HT1080 (cell line): Measurements from ENCODE around the gene FN1. TPM values are rescaled to one million over a fixed set of nuclear protein-coding genes. Genes with fewer than 3 reads are reported as not detected.
A peak's percentile ranks its signal among the peaks of the same experiment; 100 is the strongest.

ENCODE experiments used
- DNase-seq: peaks from one replicate; pipeline ENCODE4 v3.0.0-alpha.2; 2015; ENCODE audit warnings: low read depth
- polyA plus RNA-seq, 2 experiments: library from polyadenylated mRNA; depleted of rRNA; stranded (reverse); fragments of >200 nt; gene quantifications; 2 replicates each; pipeline ENCODE4 v1.2.3, GENCODE V29; 2015
- total RNA-seq: library from RNA; depleted of rRNA; stranded (reverse); fragments of >200 nt; shearing (Covaris generic); gene quantifications from 2 replicates; pipeline ENCODE4 v1.2.3, GENCODE V29; 2014; rRNA removed

The FN1 gene
- total RNA-seq: 228 and 266 TPM in 2 replicates
- 106 and 136 TPM in 2 replicates for polyA plus RNA-seq (2015; cell fraction: cytosol; rRNA removed)
- polyA plus RNA-seq (2015; cell fraction: nucleus; rRNA removed): 3,659 and 4,053 TPM in 2 replicates

GRCh38 chr2:215435870-215436704 is at the start of gene FN1:
FN1 (minus strand) TSS chr2:215436068; CDS start chr2:215435802, 266 bp downstream.
- peak; percentile 97 for DNase-seq

GRCh38 chr2:215485032-215485431 is 49.2 kb upstream of the FN1 start:
- no peak for DNase-seq

GRCh38 chr2:215484570-215484969 is 48.7 kb upstream of the FN1 start:
- DNase-seq: no peak

DNA sequence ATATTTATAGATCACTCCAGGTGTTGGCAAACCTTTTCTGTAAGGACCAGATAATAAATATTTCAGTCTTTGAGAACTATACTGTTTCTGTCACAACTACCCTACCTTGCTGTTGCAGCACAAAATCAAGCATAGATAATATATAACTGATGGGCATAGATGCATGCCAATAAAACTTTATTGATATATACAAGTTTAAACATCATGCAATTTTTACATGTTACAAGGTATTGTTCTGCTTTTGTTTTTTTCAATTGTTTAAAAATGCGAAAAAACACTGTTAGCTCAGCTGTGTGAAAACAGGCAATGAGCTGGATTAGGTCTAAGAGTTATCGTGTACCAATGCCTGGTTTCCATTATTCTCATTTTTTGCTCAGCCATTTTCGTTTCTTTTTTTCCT is 47.6 kb upstream of the FN1 start:
- no peak for DNase-seq

GRCh38 chr2:215479536-215480240 is 43.8 kb upstream of the FN1 start:
- no peak for DNase-seq

DNA sequence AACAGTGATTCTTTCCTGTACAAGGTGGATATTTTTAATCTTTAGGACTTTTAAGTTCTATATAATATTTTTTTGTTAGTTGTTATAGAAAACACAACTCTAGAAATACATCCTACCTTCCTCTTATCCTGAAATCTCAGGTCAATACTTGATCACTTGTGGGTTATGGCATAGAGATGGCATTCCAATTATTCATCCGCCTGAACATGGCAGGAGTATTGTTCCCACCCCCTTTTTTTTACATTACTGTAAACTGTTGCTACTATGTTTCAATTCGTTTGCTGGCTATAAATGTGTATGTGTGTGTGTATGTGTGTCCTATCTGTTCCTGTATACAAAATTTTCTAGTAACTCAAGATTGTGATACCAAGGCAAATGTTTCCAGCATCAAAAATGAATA is 43.3 kb upstream of the FN1 start:
- no peak for DNase-seq

- no peak for DNase-seq
Measured at GRCh38 chr2:215476424-215476823, 40.6 kb upstream of the FN1 start.

DNA sequence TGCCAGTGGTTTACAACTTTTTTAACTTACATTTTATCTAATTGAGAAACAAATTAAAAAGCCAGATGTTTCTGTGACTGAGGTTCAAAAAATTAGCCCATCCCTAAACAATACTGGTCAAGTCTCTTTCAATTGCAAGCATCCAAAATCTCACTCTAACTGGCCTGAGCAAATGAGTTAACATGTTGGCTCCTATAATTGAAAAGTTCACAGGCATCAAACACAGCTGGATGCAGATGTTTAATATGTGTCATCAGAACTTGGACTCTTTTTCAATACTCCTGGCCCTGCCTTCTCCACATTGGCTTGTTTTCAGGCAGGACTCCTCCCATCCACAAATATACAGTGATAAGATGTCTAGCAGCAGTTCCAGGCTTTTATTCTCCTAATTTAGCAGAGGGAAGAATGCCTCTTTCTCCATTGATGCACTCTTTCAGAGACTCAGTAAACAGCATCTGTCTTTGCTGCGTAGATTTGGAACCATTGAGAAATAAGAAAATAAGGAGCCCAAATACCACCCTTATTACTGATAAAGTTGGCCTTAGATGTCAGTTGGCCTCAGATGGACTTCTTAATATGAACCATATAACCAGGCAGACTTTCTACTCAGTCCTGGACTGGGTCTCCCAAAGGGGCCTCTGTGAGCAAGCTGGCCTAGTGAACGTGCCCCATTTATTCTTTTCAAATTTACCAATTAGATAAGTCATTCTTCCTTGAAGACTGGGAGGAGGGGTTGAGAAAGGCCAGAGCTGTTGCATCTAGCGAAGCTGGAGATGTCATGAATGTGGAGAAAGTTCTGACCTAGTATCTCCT is 30.4 kb upstream of the FN1 start:
- DNase-seq: no peak

- DNase-seq: peak; percentile 13
Measured at GRCh38 chr2:215465256-215465655, 29.4 kb upstream of the FN1 start.

DNA sequence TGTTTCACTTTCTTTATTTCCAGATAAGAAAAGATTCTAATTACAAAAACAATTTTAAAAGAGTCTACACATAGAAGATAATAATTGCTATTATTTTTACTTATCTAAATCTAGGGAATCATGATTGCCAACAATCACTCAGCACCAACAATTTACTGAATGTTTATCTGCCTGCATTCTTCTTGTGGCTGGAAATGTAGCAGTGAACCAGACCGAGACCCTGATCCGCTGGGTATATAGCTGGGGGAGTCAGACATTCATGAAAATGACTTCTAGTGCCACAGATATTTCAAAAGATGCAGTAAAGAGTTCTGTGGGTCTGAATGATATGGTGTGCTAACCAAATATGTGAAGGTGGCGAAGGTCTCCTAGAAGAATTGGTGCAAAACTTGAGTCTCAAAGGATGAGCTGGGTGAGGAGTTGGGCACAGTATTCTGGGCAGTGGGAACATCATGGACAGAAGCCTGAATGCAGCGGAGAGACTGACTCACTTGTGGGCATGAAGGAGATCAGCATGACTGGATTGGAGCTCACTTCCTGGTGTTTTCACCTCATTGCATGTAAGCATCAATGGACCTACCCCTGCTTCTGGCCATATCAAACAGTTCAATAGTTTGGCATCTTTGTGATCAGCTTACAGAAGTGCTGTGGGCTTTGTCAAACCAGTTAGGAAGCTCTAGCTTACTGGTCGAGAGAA is 26.1 kb upstream of the FN1 start:
- peak; percentile 41 for DNase-seq

DNA sequence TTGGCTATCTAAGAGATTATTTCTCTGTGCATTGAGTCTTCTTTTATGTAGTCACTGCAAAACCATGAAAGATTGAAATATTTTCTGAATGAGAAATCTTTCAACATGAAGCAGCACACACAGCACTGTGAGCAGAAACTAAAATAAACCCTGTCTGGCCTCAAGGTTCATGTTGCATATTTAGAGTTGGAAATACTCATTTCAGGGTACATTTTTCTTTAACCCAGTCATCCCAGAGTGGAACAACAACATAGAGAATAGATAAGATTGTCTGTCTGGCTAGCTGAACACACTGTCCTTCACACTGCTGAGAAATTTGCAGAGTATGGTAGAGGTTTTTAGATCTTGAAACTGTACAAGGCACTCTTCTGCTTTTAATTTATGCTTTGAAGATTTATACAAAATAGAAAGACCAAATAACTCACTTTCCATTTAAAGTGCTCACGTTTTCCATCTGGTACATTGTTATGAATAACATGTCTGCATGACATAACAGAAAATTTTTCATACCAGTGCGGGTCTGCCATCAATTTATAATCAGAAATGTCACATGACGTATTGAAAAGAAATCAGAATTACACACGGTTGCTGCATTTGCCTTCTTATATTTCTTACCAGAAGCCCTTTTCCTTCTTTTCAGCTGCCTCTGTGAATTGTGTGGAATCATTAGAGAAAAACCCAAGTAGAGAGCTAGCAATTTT is 25.0 kb upstream of the FN1 start:
- peak; percentile 69 for DNase-seq

DNA sequence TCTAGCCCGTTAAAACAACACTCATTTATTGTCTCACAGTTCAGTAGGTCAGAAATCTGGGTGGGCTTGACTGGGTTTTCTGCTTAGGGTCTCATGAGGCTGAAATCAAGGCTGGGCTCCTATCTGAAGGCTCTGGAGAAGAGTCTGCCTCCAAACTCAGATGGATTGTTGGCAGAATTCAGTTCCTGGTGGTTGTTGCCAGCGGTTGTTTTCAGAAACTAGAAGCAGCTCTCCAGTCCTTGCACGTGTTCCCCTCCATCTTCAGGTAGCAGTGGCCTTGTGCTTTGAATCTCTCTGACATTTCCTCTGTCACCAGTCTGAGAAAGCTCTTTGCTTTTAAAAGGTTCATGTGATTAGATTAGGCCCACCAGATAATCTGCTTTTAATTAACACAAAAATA is 20.1 kb upstream of the FN1 start:
- DNase-seq: no peak

DNA sequence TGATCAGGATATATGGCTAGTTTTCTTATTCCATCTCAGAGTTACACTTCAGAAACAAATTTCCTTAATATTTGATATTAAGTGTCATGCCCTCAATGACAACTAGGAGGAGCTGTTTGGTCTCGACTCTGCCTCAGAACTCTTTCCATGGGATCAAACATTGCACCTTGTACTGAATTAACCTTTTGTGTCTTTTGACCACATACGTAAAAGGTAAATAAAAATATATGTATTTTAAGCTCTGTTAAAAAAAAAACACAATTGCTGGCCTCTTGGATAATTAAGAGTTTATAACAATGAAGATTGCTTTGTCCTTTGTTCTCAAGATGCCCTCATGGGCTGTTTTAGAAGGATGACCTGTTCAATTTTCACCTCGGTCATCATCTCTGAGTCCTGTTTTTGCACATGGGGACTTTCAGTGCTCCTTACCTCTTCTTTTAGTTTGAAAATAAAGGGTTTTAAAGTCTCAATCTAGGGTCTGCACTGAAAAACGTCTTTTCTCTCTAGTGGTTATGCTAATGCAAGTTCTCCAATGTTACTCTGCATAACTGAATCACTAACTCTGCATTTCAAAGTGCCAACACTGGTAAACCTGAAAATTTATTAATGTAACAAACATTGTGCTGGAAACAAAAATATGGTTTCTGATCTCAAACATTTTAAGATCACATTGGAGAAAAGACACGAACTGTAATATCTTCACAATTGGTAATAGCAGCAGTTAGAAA is 18.8 kb upstream of the FN1 start:
- DNase-seq: peak; percentile 37

GRCh38 chr2:215452725-215453124 is 16.9 kb upstream of the FN1 start:
- no peak for DNase-seq

DNA sequence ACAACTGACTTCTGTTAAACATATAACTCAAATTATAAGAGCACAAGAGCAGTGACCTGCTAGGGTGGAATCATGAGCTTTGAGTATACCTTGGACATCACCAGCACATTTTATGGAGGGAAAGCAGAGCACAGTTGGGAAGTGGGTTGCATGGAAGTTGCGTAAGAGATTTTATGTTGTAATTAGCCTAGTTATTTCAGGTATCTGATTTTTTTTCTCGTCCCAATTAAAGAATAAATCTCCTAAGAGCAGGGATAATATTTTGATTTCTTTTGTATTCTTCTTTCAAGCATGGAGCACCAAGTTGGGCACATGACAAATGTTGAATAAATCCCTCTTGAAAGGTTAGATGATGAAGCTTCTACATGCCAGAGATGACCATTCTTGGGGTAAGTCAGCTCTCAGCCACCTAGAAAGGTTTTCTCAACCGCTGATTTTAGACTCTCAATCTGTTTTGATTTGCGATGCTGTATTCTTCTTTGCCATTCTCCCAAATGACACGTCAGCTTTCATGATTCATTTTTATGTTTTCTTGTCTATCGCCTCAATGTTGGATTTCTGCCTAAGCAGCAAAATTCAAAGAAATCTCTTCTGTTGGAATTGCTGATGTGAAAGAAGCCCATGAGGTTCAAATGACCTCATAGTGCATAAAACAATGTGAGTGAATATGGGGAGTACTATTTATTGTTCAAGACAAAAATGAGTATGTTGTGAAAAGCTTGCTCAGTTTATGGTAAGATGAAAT is 15.3 kb upstream of the FN1 start:
- no peak for DNase-seq

DNA sequence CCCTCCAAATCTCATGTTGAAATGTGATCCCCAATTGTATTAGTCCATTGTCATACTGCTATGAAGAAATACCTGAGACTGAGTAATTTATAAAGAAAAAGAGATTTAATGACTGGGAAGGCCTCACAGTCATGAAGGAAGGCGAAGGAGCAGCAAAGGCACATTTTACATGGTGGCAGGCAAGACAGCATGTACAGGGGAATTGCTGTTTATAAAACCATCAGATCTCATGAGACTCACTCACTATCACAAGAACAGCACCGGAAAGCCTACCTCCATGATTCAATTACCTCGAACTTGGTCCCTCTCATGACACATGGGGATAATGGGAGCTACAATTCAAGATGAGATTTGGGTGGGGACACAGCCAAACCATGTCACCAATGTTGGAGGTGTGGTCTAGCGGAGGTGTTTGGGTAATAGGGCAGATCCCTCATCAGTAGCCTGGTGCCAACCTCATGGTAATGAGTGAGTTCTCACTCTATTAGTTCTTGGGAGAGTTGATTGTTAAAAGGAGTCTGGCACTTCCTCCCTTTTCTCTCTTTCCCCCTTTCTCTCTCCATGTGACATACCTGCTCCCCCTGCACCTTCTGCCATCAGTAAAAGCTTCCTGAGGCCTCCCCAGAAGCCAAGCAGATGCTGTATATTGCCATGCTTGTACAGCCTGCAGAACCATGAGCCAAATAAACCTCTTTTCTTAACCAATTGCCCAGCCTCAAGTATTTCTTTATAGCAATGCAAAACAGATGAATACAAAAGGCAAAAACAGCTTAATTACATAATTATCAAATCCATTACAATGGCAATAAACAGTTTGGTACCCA is 14.5 kb upstream of the FN1 start:
- DNase-seq: no peak

DNA sequence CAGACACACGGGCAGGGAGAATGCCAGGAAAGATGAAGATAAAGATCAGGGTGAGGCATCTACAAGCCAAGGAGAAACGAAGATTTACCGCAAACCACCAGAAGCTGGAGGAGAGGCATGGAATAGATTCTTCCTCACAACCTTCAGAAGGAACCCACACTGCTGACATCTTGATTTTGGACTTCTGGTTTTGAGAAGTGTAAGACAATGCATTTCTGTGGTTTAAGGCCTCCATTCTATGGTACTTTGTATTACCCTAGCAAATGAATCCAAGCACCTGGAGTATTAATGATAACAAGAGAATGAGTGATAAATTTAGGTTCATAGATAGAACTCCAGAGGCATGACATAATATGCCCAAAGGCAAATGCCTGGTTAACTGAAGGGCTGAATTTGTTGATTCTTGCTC is 11.8 kb upstream of the FN1 start:
- no peak for DNase-seq

GRCh38 chr2:215447056-215447455 is 11.2 kb upstream of the FN1 start:
- no peak for DNase-seq
